Activated CD8-positive, alpha-beta memory T cell treated with anti-CD3 and anti-CD28 coated beads for 48 hours (primary cell): ENCODE data around the gene ZBTB47.
A peak's percentile ranks its signal among the peaks of the same experiment; 100 is the strongest.

Experiments used
- DNase-seq, 3 experiments: peaks; one replicate each; pipeline ENCODE4 v3.0.0-alpha.2; 2020; ENCODE audit warnings: low read depth in 2 of 3, low spot score in 2 of 3

ZBTB47 gene

GRCh38 chr3:42698216-42698910, 44.9 kb downstream of the ZBTB47 start:
- no peak for DNase-seq

GRCh38 chr3:42698911-42699230, 45.4 kb downstream of the ZBTB47 start:
- peak in 1 of 3 experiments; percentile 10 for DNase-seq

GRCh38 chr3:42699511-42699971, 46.0 kb downstream of the ZBTB47 start:
- DNase-seq = no peak

- DNase-seq = no peak
These were observed 47.1 kb downstream of the ZBTB47 start for GRCh38 chr3:42700366-42701288.

- peak; percentile 20 to 49 (median 32) for DNase-seq
These were observed 48.0 kb downstream of the ZBTB47 start for GRCh38 chr3:42701371-42702065.

- no peak for DNase-seq
These were observed 48.8 kb downstream of the ZBTB47 start, which contains the start of gene HHATL for GRCh38 chr3:42702066-42702951. Gene HHATL (minus strand): TSS chr3:42702798. CDS start chr3:42700826, 1,972 bp downstream.

GRCh38 chr3:42702982-42703694, 49.6 kb downstream of the ZBTB47 start:
- DNase-seq = no peak

- DNase-seq = no peak
These were observed 50.2 kb downstream of the ZBTB47 start for GRCh38 chr3:42703695-42704025.

- DNase-seq = no peak
These were observed 50.8 kb downstream of the ZBTB47 start for GRCh38 chr3:42704136-42704841.

GRCh38 chr3:42705058-42705767, 51.7 kb downstream of the ZBTB47 start:
- no peak for DNase-seq

GRCh38 chr3:42705962-42706585, 52.6 kb downstream of the ZBTB47 start:
- DNase-seq = no peak

GRCh38 chr3:42706721-42707619, 53.5 kb downstream of the ZBTB47 start:
- no peak for DNase-seq

GRCh38 chr3:42707620-42708355, 54.3 kb downstream of the ZBTB47 start:
- no peak for DNase-seq

GRCh38 chr3:42708611-42709151, 55.2 kb downstream of the ZBTB47 start:
- DNase-seq = no peak

GRCh38 chr3:42709621-42710020, 56.1 kb downstream of the ZBTB47 start:
- no peak for DNase-seq

- DNase-seq = no peak
These were observed 57.0 kb downstream of the ZBTB47 start for GRCh38 chr3:42710323-42711021.
